GM12878 (cell line): ENCODE results near the gene CD200R1L. TPM values are rescaled to one million over a fixed set of nuclear protein-coding genes. Genes with fewer than 3 reads are reported as not detected.

Experiments
- ATAC-seq: fragments of 200-7000 bp; cut with Tn5 transposase; 3 replicates; pipeline ENCODE4 v1.9.1; 2020; ENCODE audit warnings: mild to moderate bottlenecking, moderate library complexity
- BruUV-seq: library from RNA; stranded (reverse); fragments of 400-500 nt; replicated peaks from 2 replicates; lab custom pipeline; 2021; lab: Mats Ljungman, UMichigan
- CTCF ChIA-PET: fragments of 300-600 bp; sonication (Branson Sonifier 250); formaldehyde crosslinking; extraction: SDS; loops from one replicate; lab custom pipeline; 2021; ENCODE audit warnings: inconsistent platforms; lab: Yijun Ruan, JAX
- POLR2A ChIA-PET: fragments of 350-600 bp; formaldehyde crosslinking; extraction: SDS; loops from one replicate; lab custom pipeline; 2021; ENCODE audit warnings: inconsistent platforms; lab: Charles Lee
- RAD21 ChIA-PET: fragments of 300-600 bp; sonication (Branson Sonifier 250); formaldehyde crosslinking; loops from one replicate; lab custom pipeline; 2023; ENCODE audit warnings: antibody characterized with exemption; ENCODE audit not compliant: unreplicated experiment; lab: Charles Lee
- SMC1A ChIA-PET: fragments of 300-600 bp; sonication (Branson Sonifier 250); formaldehyde crosslinking; loops from one replicate; lab custom pipeline; 2023; ENCODE audit not compliant: unreplicated experiment, uncharacterized antibody; lab: Charles Lee
- DNase-seq: peaks from one replicate; pipeline ENCODE4 v3.0.0-alpha.2; 2011; ENCODE audit warnings: low read depth, low spot score
- FAIRE-seq: peaks from 3 replicates; lab custom pipeline; 2011; peaks lifted over from hg19 to GRCh38; lab: Jason Lieb, UNC
- H2AFZ ChIP-seq: 2 replicates; pipeline ENCODE4 v1.6.0; 2011; ENCODE audit warnings: low read depth, low read length, control low read depth; ENCODE audit not compliant: control insufficient read depth
- H3K27ac ChIP-seq: 2 replicates; pipeline ENCODE4 v1.5.1; 2011; ENCODE audit warnings: control low read depth; ENCODE audit not compliant: control insufficient read depth, insufficient read depth
- H3K27me3 ChIP-seq, 2 experiments: replicated peaks in 1 of 2; 2 replicates each; pipeline versions ENCODE4 v1.6.0 to v1.6.1; 2011; ENCODE audit warnings: low read length in 1 of 2; ENCODE audit not compliant: control insufficient read depth in 2 of 2, insufficient read depth in 2 of 2
- H3K36me3 ChIP-seq, 2 experiments: 2 replicates each; pipeline ENCODE4 v1.5.1; 2011; ENCODE audit warnings: low read length in 1 of 2; ENCODE audit not compliant: control insufficient read depth in 2 of 2, insufficient read depth in 2 of 2
- H3K4me1 ChIP-seq: 2 replicates; pipeline ENCODE4 v1.6.1; 2011; ENCODE audit warnings: mild to moderate bottlenecking, low read length, moderate library complexity, mixed read lengths; ENCODE audit not compliant: control insufficient read depth, insufficient read depth
- H3K4me2 ChIP-seq: 2 replicates; pipeline ENCODE4 v1.6.0; 2011; ENCODE audit warnings: control low read depth; ENCODE audit not compliant: control insufficient read depth, insufficient read depth
- H3K4me3 ChIP-seq: fragments of 200-600 bp; sonication (generic); 2 replicates; pipeline ENCODE4 v1.5.1; 2016
- H3K79me2 ChIP-seq: 2 replicates; pipeline ENCODE4 v1.6.0; 2011; ENCODE audit warnings: low read length; ENCODE audit not compliant: control insufficient read depth, insufficient read depth
- H3K9ac ChIP-seq: 2 replicates; pipeline ENCODE4 v1.8.0; 2011; ENCODE audit warnings: low read length, control low read depth, mixed read lengths; ENCODE audit not compliant: control insufficient read depth, insufficient read depth
- H3K9me3 ChIP-seq: replicated peaks from 3 replicates; pipeline ENCODE4 v1.5.1; 2011; ENCODE audit warnings: mild to moderate bottlenecking, low read length; ENCODE audit not compliant: control insufficient read depth, insufficient read depth
- H4K20me1 ChIP-seq: 2 replicates; pipeline ENCODE4 v1.6.0; 2011; ENCODE audit not compliant: control insufficient read depth, insufficient read depth
- BCL3 ChIP-seq: IDR thresholded peaks from 2 replicates; pipeline ENCODE4 v1.6.1; 2011; ENCODE audit warnings: borderline replicate concordance, low read depth, mild to moderate bottlenecking, moderate library complexity, low read length; ENCODE audit not compliant: insufficient read depth, poor library complexity, severe bottlenecking
- CTCF ChIP-seq, 3 experiments: IDR thresholded peaks in 2 of 3; conservative IDR thresholded peaks in 1 of 3; 2 replicates each; pipeline ENCODE4 v1.5.1; 2011; ENCODE audit warnings: low read depth in 3 of 3, low read length in 3 of 3, mild to moderate bottlenecking in 3 of 3, control low read depth in 2 of 3, moderate library complexity in 2 of 3, inconsistent platforms in 1 of 3, mixed read lengths in 1 of 3; ENCODE audit not compliant: control insufficient read depth in 2 of 3, insufficient read depth in 1 of 3; ENCODE audit errors: extremely low read depth in 1 of 3
- GATAD2B ChIP-seq: fragments of 450-650 bp; conservative IDR thresholded peaks from 2 replicates; pipeline ENCODE4 v1.6.1; 2017; ENCODE audit warnings: low read depth, mild to moderate bottlenecking, moderate library complexity
- HCFC1 ChIP-seq: fragments of 150-350 bp; IDR thresholded peaks from 2 replicates; pipeline ENCODE4 v1.6.1; 2014; ENCODE audit warnings: low read length
- IRF3 ChIP-seq: fragments of 450-650 bp; IDR thresholded peaks from 2 replicates; pipeline ENCODE4 v1.6.1; 2014; ENCODE audit warnings: mild to moderate bottlenecking
- MEF2A ChIP-seq: IDR thresholded peaks from 2 replicates; pipeline ENCODE4 v1.6.1; 2011; ENCODE audit warnings: low read depth, mild to moderate bottlenecking, low read length, moderate library complexity; ENCODE audit not compliant: insufficient read depth
- NFXL1 ChIP-seq: fragments of 450-650 bp; IDR thresholded peaks from 2 replicates; pipeline ENCODE4 v1.6.1; 2017; ENCODE audit warnings: antibody characterized with exemption, mild to moderate bottlenecking, borderline replicate concordance
- PAX8 ChIP-seq: fragments of 450-650 bp; IDR thresholded peaks from 2 replicates; pipeline ENCODE4 v1.6.1; 2017; ENCODE audit warnings: mild to moderate bottlenecking, moderate library complexity
- STAT3 ChIP-seq: IDR thresholded peaks from 2 replicates; pipeline ENCODE4 v1.6.1; 2011; ENCODE audit warnings: low read depth, low read length, improper control_type of control experiment
- TCF3 ChIP-seq: IDR thresholded peaks from 2 replicates; pipeline ENCODE4 v1.6.1; 2012; ENCODE audit warnings: low read depth, mild to moderate bottlenecking, low read length, borderline replicate concordance; ENCODE audit not compliant: insufficient read depth
- ZNF207 ChIP-seq: fragments of 450-650 bp; IDR thresholded peaks from 2 replicates; pipeline ENCODE4 v1.6.1; 2014; ENCODE audit warnings: antibody characterized with exemption, mild to moderate bottlenecking, borderline replicate concordance
- ZNF687 ChIP-seq: fragments of 450-650 bp; IDR thresholded peaks from 2 replicates; pipeline ENCODE4 v1.6.1; 2017; ENCODE audit warnings: mild to moderate bottlenecking, moderate library complexity
- WGBS: methylation state at CpG from one replicate; pipeline ENCODE4 v1.1.6; 2016; ENCODE audit warnings: low lambda C conversion rate; ENCODE audit not compliant: insufficient replicate concordance, insufficient coverage; ENCODE audit errors: missing lambda C conversion rate; 5-methylcytosine and 5-hydroxymethylcytosine counted together
- in situ Hi-C: fragments of 300-500 bp; cut with MboI; formaldehyde crosslinking; loops from 9 replicates; pipeline ENCODE4 v1.14.3; 2018; ENCODE audit warnings: mixed read lengths
- intact Hi-C: fragments of 100-400 bp; cut with micrococcal nuclease; formaldehyde crosslinking; loops from one replicate; pipeline ENCODE4 v1.14.2; 2022; ENCODE audit not compliant: unreplicated experiment
- polyA plus RNA-seq, 11 experiments: library from polyadenylated mRNA; depleted of rRNA in 4 of 11; unstranded in 6 of 11; stranded (reverse) in 5 of 11; fragments of >200 nt; fragmentation: Nextera tagmentation in 4 of 11; fragmentation: Illumina TruSeq in 1 of 11; extraction: Ambion mirVana in 4 of 11; extraction: Trizol in 1 of 11; gene quantifications; 1 replicate in 1 of 11; 2 replicates in 10 of 11; pipeline versions ENCODE4 v1.2.1 to v1.2.3, GENCODE V29; 2011 to 2016; ENCODE audit warnings: inconsistent platforms in 2 of 11, missing spikeins in 2 of 11, low read depth in 1 of 11
- total RNA-seq, 4 experiments: library from RNA; depleted of rRNA in 3 of 4; stranded (reverse); fragments of >200 nt in 3 of 4; fragmentation: Illumina TruSeq in 1 of 4; extraction: Trizol in 1 of 4; gene quantifications; 2 replicates each; pipeline versions ENCODE4 v1.2.1 to v1.2.3, GENCODE V29; 2013 to 2021

CD200R1L gene
- total and polyA plus RNA-seq, 10 of the 15 experiments (the other 5 are each of a cell fraction or from before 2014, with no cell fraction given): 0.41 TPM; not detected in 9

GRCh38 chr3:112767777-112768176, 78.9 kb downstream of the CD200R1L start:
- ChIA-PET POLR2A (no interaction called here), SMC1A (no interaction called here), RAD21 (no interaction called here), CTCF (no interaction called here)
- in situ Hi-C loops (no loop called here), intact Hi-C loops (no loop called here)
- Histone ChIP-seq H3K4me1 (peaks cover 11% of the 10 kb centered on the region), H3K4me3 (no peak overlapping the region), H2AFZ (no peak overlapping the region), H4K20me1 (no peaks in the 10 kb centered on the region), H3K27me3 (no peaks in the 10 kb centered on the region), H3K27ac (no peak overlapping the region), H3K79me2 (no peaks in the 10 kb centered on the region), H3K9ac (no peak overlapping the region), H3K4me2 (no peak overlapping the region), H3K9me3 (no peaks in the 10 kb centered on the region), H3K36me3 (no peaks in the 10 kb centered on the region)
- BruUV-seq: no TSS peak
- FAIRE-seq (no peak), ATAC-seq (no peak), DNase-seq (no peak)
- 28% methylated on average over 2 of the region's 2 CpGs for WGBS
- TF ChIP-seq PAX8 (no peak), CTCF (IDR thresholded peaks at IDR 0.05 in 2 of 3, conservative IDR thresholded peaks at IDR 0.05 in 1 of 3; ENCODE audit: control insufficient read depth in 2 of 3, extremely low read depth in 1 of 3, insufficient read depth in 1 of 3, low read depth in 3 of 3, low read length in 3 of 3) (no peak), MEF2A (no peak), ZNF687 (no peak), TCF3 (no peak), NFXL1 (no peak), ZNF207 (no peak), STAT3 (no peak), IRF3 (no peak), HCFC1 (no peak), GATAD2B (no peak), BCL3 (no peak)
